Measurements from ENCODE around the gene PREB. TPM values are rescaled to one million over a fixed set of nuclear protein-coding genes. Genes with fewer than 3 reads are reported as not detected.
A peak's percentile ranks its signal among the peaks of the same experiment; 100 is the strongest.

Gene PREB
- polyA plus RNA-seq, 2 of the 4 experiments (the other 2 are of a cell fraction), result 58.2 to 79.9 TPM

- TF ChIP-seq HMGXB4 (CRISPR knock-in tag; IDR thresholded peaks at IDR 0.05; ENCODE audit: borderline replicate concordance) (no peak), MAZ (IDR thresholded peaks at IDR 0.05; ENCODE audit: borderline replicate concordance, low read depth, low read length) (no peak), PHF8 (IDR thresholded peaks at IDR 0.05; ENCODE audit: borderline replicate concordance, low read depth) (no peak), HOXA7 (CRISPR knock-in tag; IDR thresholded peaks at IDR 0.05) (no peak), CHD4 (IDR thresholded peaks at IDR 0.05; ENCODE audit: borderline replicate concordance) (no peak)
These were observed 3.0 kb downstream of the PREB start (continued) for GRCh38 chr2:27131429-27131828.

GRCh38 chr2:27130396-27130795 is 4.0 kb downstream of the PREB start:
- POLR2A ChIA-PET, result no interaction called here
- H3K27ac ChIP-seq, result no peak overlapping the region

GRCh38 chr2:27128668-27129571 is 5.5 kb downstream of the PREB start:
- no peaks in the 10 kb centered on the region for H3K9me3 ChIP-seq
- no peak overlapping the region for H3K27ac ChIP-seq
- H3K4me1 ChIP-seq, result peaks cover 13% of the 10 kb centered on the region
- ChIA-PET POLR2A (no interaction called here), CTCF (interaction anchor here (0.7 to 1.7 kb wide), 5 partner anchors 13 to 63 kb away, joined by 3 to 4 read pairs (median 3); no protein-coding TSS in a partner anchor)
- TF ChIP-seq NPAS2 (CRISPR knock-in tag; IDR thresholded peaks at IDR 0.05; ENCODE audit: borderline replicate concordance), result no peak
- TF ChIP-seq POLR2A (IDR thresholded peaks at IDR 0.05; ENCODE audit: low read length), result 0 out of 2 replicates have a peak, but pooled peaks have one; percentile 14
- TF ChIP-seq CHD2 (IDR thresholded peaks at IDR 0.05; ENCODE audit: low read length, partially characterized antibody), result no peak
- TF ChIP-seq MAFK (IDR thresholded peaks at IDR 0.05; ENCODE audit: partially characterized antibody), result no peak
- WGBS (ENCODE audit: missing lambda C conversion rate), result 90% methylated on average over 11 of the region's 11 CpGs
- FAIRE-seq (no peak), DNase-seq (ENCODE audit: low read depth in 1 of 2, low spot score in 1 of 2) (no peak), ATAC-seq (no peak)
- H3K4me3 ChIP-seq, result no peak overlapping the region
- no peak overlapping the region for H3K4me2 ChIP-seq

More at GRCh38 chr2:27130396-27130795, 4.0 kb downstream of the PREB start:
- Histone ChIP-seq H3K4me1 (peaks cover 11% of the 10 kb centered on the region), H3K9me3 (no peaks in the 10 kb centered on the region), H3K4me3 (no peak overlapping the region), H3K4me2 (no peak overlapping the region)
- no peak for DNase-seq (ENCODE audit: low read depth in 1 of 2, low spot score in 1 of 2)
- CTCF ChIA-PET, result interaction anchor here (0.9 to 3.0 kb wide), 5 partner anchors 11 to 150 kb away, joined by 3 to 14 read pairs (median 5); partner anchors contain the start of gene CGREF1
- no peak for ATAC-seq
- TF ChIP-seq JUNB (IDR thresholded peaks at IDR 0.05) (no peak), KDM1A (IDR thresholded peaks at IDR 0.05; ENCODE audit: low read depth) (no peak), ESRRA (IDR thresholded peaks at IDR 0.05; ENCODE audit: borderline replicate concordance, low read length) (no peak), RAD21 (conservative IDR thresholded peaks at IDR 0.05 in 1 of 2, IDR thresholded peaks at IDR 0.05 in 1 of 2) (no peak), POLR2A (IDR thresholded peaks at IDR 0.05; ENCODE audit: low read length) (no peak), RARB (CRISPR knock-in tag; IDR thresholded peaks at IDR 0.05) (no peak), NR3C1 (IDR thresholded peaks at IDR 0.05) (no peak), KDM5A (IDR thresholded peaks at IDR 0.05) (no peak), EP300 (IDR thresholded peaks at IDR 0.05) (no peak), HEYL (CRISPR knock-in tag; IDR thresholded peaks at IDR 0.05) (no peak), GATA3 (IDR thresholded peaks at IDR 0.05; ENCODE audit: borderline replicate concordance) (no peak), CBX8 (IDR thresholded peaks at IDR 0.05) (no peak), HES2 (IDR thresholded peaks at IDR 0.05) (no peak), EHF (CRISPR knock-in tag; IDR thresholded peaks at IDR 0.05) (no peak), NPAS2 (CRISPR knock-in tag; IDR thresholded peaks at IDR 0.05; ENCODE audit: borderline replicate concordance) (no peak), HMGXB4 (CRISPR knock-in tag; IDR thresholded peaks at IDR 0.05; ENCODE audit: borderline replicate concordance) (no peak), HDAC2 (IDR thresholded peaks at IDR 0.05) (no peak), ZFP36 (IDR thresholded peaks at IDR 0.05; ENCODE audit: borderline replicate concordance, partially characterized antibody) (no peak)
- no peak for FAIRE-seq
- WGBS (ENCODE audit: missing lambda C conversion rate), result 93% methylated on average over 10 of the region's 10 CpGs
